Mucosa of stomach (tissue), 1 donor: ENCODE measurements around the gene THEMIS2.
A peak's percentile ranks its signal among the peaks of the same experiment; 100 is the strongest.
"Not testable (repeated sequence)": the region's sequence is repeated elsewhere in the genome, so short reads cannot be mapped to it uniquely, and the experiment has no call there.

ENCODE experiments used
- H3K27me3 ChIP-seq: one replicate; pipeline ENCODE4 v1.7.0; 2013; ENCODE audit warnings: mild to moderate bottlenecking, low read length; ENCODE audit not compliant: control insufficient read depth, insufficient read depth
- H3K36me3 ChIP-seq: one replicate; pipeline ENCODE4 v1.7.0; 2013; ENCODE audit warnings: low read length; ENCODE audit not compliant: control insufficient read depth, insufficient read depth
- H3K4me1 ChIP-seq: one replicate; pipeline ENCODE4 v1.7.0; 2013; ENCODE audit warnings: mild to moderate bottlenecking, low read length; ENCODE audit not compliant: control insufficient read depth, insufficient read depth
- H3K4me3 ChIP-seq: one replicate; pipeline ENCODE4 v1.7.0; 2013; ENCODE audit warnings: low read length
- H3K9ac ChIP-seq: one replicate; pipeline ENCODE4 v1.7.0; 2013; ENCODE audit warnings: mild to moderate bottlenecking, low read length, moderate library complexity
- H3K9me3 ChIP-seq: one replicate; pipeline ENCODE4 v1.7.0; 2013; ENCODE audit warnings: mild to moderate bottlenecking, low read length, moderate library complexity; ENCODE audit not compliant: control insufficient read depth
- donor health status: Pancreatic carcinoma.

Gene THEMIS2

GRCh38 chr1:27868556-27868931 lies 3.8 kb upstream of the THEMIS2 start:
- H3K4me3 ChIP-seq: no peak overlapping the region
- peaks cover 10% of the 10 kb centered on the region for H3K4me1 ChIP-seq
- no peak overlapping the region for H3K9ac ChIP-seq

GRCh38 chr1:27868932-27869718 lies 3.2 kb upstream of the THEMIS2 start:
- Histone ChIP-seq H3K27me3 (peaks cover 9% of the 10 kb centered on the region), H3K9ac (no peak overlapping the region), H3K36me3 (no peaks in the 10 kb centered on the region), H3K9me3 (no peaks in the 10 kb centered on the region), H3K4me1 (peaks cover 10% of the 10 kb centered on the region), H3K4me3 (no peak overlapping the region)

More at GRCh38 chr1:27868556-27868931, 3.8 kb upstream of the THEMIS2 start:
- Histone ChIP-seq H3K9me3 (no peaks in the 10 kb centered on the region), H3K27me3 (peaks cover 9% of the 10 kb centered on the region), H3K36me3 (no peaks in the 10 kb centered on the region)

GRCh38 chr1:27869719-27870085 lies 2.6 kb upstream of the THEMIS2 start:
- Histone ChIP-seq H3K4me1 (peaks cover 10% of the 10 kb centered on the region), H3K9me3 (no peaks in the 10 kb centered on the region), H3K9ac (no peak overlapping the region), H3K27me3 (peaks cover 9% of the 10 kb centered on the region), H3K36me3 (no peaks in the 10 kb centered on the region), H3K4me3 (no peak overlapping the region)

GRCh38 chr1:27871076-27871475 lies 1.3 kb upstream of the THEMIS2 start:
- not testable (repeated sequence) for H3K4me3 ChIP-seq, H3K9ac ChIP-seq, H3K4me1 ChIP-seq

GRCh38 chr1:27872802-27873551 lies 633 bp downstream of the THEMIS2 start:
- Histone ChIP-seq H3K36me3 (no peaks in the 10 kb centered on the region), H3K27me3 (peaks cover 9% of the 10 kb centered on the region), H3K4me3 (peak overlapping the region; percentile 23), H3K9ac (peak overlapping the region; percentile 77), H3K4me1 (peaks cover 10% of the 10 kb centered on the region), H3K9me3 (no peaks in the 10 kb centered on the region)

More at GRCh38 chr1:27871076-27871475, 1.3 kb upstream of the THEMIS2 start:
- not testable (repeated sequence) for H3K36me3 ChIP-seq, H3K9me3 ChIP-seq, H3K27me3 ChIP-seq

GRCh38 chr1:27873671-27874384 lies 1.5 kb downstream of the THEMIS2 start:
- Histone ChIP-seq H3K27me3 (peaks cover 9% of the 10 kb centered on the region), H3K9me3 (no peaks in the 10 kb centered on the region), H3K36me3 (no peaks in the 10 kb centered on the region), H3K9ac (peak overlapping the region; percentile 77), H3K4me1 (peaks cover 10% of the 10 kb centered on the region), H3K4me3 (peak overlapping the region; percentile 23)

- no peaks in the 10 kb centered on the region for H3K9me3 ChIP-seq
- H3K27me3 ChIP-seq: peaks cover 9% of the 10 kb centered on the region
- H3K4me1 ChIP-seq: peaks cover 10% of the 10 kb centered on the region
- no peaks in the 10 kb centered on the region for H3K36me3 ChIP-seq
- H3K4me3 ChIP-seq: no peak overlapping the region
- H3K9ac ChIP-seq: no peak overlapping the region
Measured at GRCh38 chr1:27876341-27877114, 4.2 kb downstream of the THEMIS2 start.

- Histone ChIP-seq H3K4me1 (peaks cover 7% of the 10 kb centered on the region), H3K36me3 (no peaks in the 10 kb centered on the region), H3K4me3 (no peak overlapping the region), H3K27me3 (peaks cover 9% of the 10 kb centered on the region), H3K9me3 (no peaks in the 10 kb centered on the region), H3K9ac (no peak overlapping the region)
Measured at GRCh38 chr1:27877115-27877416, 4.7 kb downstream of the THEMIS2 start.

GRCh38 chr1:27878039-27878438 lies 5.7 kb downstream of the THEMIS2 start:
- no peak overlapping the region for H3K9ac ChIP-seq
- no peaks in the 10 kb centered on the region for H3K9me3 ChIP-seq
- H3K4me3 ChIP-seq: no peak overlapping the region
- peaks cover 4% of the 10 kb centered on the region for H3K27me3 ChIP-seq
- H3K4me1 ChIP-seq: peaks cover 2% of the 10 kb centered on the region
- H3K36me3 ChIP-seq: no peaks in the 10 kb centered on the region

GRCh38 chr1:27878787-27879335 lies 6.5 kb downstream of the THEMIS2 start:
- no peaks in the 10 kb centered on the region for H3K36me3 ChIP-seq
- H3K4me3 ChIP-seq: no peak overlapping the region
- no peaks in the 10 kb centered on the region for H3K9me3 ChIP-seq
- no peaks in the 10 kb centered on the region for H3K27me3 ChIP-seq
- H3K9ac ChIP-seq: no peak overlapping the region
- no peaks in the 10 kb centered on the region for H3K4me1 ChIP-seq

- Histone ChIP-seq H3K9ac (no peak overlapping the region), H3K27me3 (no peaks in the 10 kb centered on the region), H3K4me3 (no peak overlapping the region), H3K36me3 (no peaks in the 10 kb centered on the region), H3K4me1 (no peaks in the 10 kb centered on the region), H3K9me3 (no peaks in the 10 kb centered on the region)
Measured at GRCh38 chr1:27879374-27880082, 7.2 kb downstream of the THEMIS2 start.
